Measurements from ENCODE around the gene E2F6.

DNA sequence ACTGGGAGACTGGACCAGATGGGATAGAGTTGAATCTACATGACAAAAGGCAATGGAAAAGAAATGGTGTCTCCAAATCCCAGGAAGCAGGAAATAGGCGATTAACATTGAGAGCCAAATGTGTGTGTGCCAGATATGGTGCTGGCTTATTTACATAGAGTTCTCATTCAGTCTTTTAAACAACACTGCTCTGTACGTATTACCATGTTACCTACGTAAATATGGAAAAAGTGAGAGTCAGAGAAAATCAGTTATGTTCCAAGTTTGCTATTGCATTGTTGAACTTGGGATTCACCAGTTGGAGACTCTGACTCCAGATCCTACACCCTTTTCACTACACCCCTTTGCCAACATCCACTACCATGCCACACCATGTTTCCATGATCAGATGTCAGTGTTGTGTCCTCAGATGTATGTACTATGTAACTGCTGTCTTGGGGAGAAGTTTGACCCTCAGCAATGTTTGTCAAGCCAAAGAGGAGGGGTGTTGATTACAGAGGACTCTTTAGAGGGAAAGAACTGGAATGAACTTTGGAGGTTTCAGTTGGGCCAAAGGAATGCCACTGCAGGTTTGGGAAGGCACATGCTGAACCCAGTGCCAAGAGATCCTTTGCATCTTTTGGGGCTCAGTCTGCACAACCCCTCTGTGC, 48.2 kb upstream of the E2F6 start:
- TF ChIP-seq, protein P1, sequence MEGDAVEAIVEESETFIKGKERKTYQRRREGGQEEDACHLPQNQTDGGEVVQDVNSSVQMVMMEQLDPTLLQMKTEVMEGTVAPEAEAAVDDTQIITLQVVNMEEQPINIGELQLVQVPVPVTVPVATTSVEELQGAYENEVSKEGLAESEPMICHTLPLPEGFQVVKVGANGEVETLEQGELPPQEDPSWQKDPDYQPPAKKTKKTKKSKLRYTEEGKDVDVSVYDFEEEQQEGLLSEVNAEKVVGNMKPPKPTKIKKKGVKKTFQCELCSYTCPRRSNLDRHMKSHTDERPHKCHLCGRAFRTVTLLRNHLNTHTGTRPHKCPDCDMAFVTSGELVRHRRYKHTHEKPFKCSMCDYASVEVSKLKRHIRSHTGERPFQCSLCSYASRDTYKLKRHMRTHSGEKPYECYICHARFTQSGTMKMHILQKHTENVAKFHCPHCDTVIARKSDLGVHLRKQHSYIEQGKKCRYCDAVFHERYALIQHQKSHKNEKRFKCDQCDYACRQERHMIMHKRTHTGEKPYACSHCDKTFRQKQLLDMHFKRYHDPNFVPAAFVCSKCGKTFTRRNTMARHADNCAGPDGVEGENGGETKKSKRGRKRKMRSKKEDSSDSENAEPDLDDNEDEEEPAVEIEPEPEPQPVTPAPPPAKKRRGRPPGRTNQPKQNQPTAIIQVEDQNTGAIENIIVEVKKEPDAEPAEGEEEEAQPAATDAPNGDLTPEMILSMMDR (IDR thresholded peaks at IDR 0.05), result no peak
- TF ChIP-seq EP300 (IDR thresholded peaks at IDR 0.05; ENCODE audit: low read depth), result no peak
- TF ChIP-seq POLR2AphosphoS5 (IDR thresholded peaks at IDR 0.05), result no peak
